ENCODE data around the gene UBE2E2. TPM values are rescaled to one million over a fixed set of nuclear protein-coding genes. Genes with fewer than 3 reads are reported as not detected.

The UBE2E2 gene
- total RNA-seq, 2 donors from 2014 or later: 1.2 to 7.6 TPM

DNA sequence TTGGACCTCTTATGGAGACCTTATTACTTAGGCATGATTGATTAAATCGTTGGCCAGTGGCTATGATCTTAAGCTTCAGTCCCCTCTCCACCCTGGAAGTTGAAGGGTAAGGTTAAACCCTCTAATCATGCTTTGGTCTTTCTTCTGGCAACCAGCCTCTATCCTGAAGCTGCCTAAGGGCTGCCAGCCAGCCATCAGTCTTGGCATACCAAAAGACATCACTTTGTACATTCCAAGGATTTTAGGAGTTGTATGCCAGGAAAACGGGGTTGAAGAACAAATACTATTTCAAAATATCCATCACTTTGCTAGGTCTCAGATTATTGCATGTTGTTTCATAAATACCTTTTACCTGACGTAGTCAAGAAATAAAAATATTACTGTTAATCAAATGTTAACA lies 28.9 kb downstream of the UBE2E2 start:
- Histone ChIP-seq H3K4me1 (no peaks in the 10 kb centered on the region), H3K27ac (no peak overlapping the region), H3K9me3 (no peaks in the 10 kb centered on the region), H3K4me3 (no peak overlapping the region), H3K9ac (ENCODE audit: low read depth in 2 of 2, low read length in 2 of 2) (no peak overlapping the region), H3K36me3 (no peaks in the 10 kb centered on the region), H3K27me3 (no peaks in the 10 kb centered on the region)
- intact Hi-C loops (cut with DNase I): no loop called here
- no peak for TF ChIP-seq CTCF (IDR thresholded peaks at IDR 0.05)
- DNase-seq: no peak

- TF ChIP-seq CTCF (IDR thresholded peaks at IDR 0.05): no peak
- Histone ChIP-seq H3K36me3 (no peaks in the 10 kb centered on the region), H3K4me1 (no peaks in the 10 kb centered on the region), H3K4me3 (no peak overlapping the region), H3K27ac (no peak overlapping the region), H3K9ac (ENCODE audit: low read depth in 2 of 2, low read length in 2 of 2) (no peak overlapping the region), H3K9me3 (no peaks in the 10 kb centered on the region), H3K27me3 (no peaks in the 10 kb centered on the region)
- DNase-seq: no peak
- intact Hi-C loops (cut with DNase I): no loop called here
Observed at GRCh38 chr3:23232854-23233253, 29.7 kb downstream of the UBE2E2 start.

- H3K27ac ChIP-seq: no peak overlapping the region
- H3K4me3 ChIP-seq: no peak overlapping the region
- no peaks in the 10 kb centered on the region for H3K36me3 ChIP-seq
- no peaks in the 10 kb centered on the region for H3K27me3 ChIP-seq
- TF ChIP-seq CTCF (IDR thresholded peaks at IDR 0.05): no peak
- H3K9me3 ChIP-seq: no peaks in the 10 kb centered on the region
- no peak overlapping the region for H3K9ac ChIP-seq (ENCODE audit: low read depth in 2 of 2, low read length in 2 of 2)
- no peak for DNase-seq
- intact Hi-C loops (cut with DNase I): no loop called here
- H3K4me1 ChIP-seq: no peaks in the 10 kb centered on the region
Observed at GRCh38 chr3:23235264-23235663, 32.1 kb downstream of the UBE2E2 start.

- no peak for DNase-seq
- no peak for TF ChIP-seq CTCF (IDR thresholded peaks at IDR 0.05)
- H3K4me3 ChIP-seq: no peak overlapping the region
- H3K4me1 ChIP-seq: no peaks in the 10 kb centered on the region
- no peaks in the 10 kb centered on the region for H3K9me3 ChIP-seq
- intact Hi-C loops (cut with DNase I): no loop called here
- no peak overlapping the region for H3K9ac ChIP-seq (ENCODE audit: low read depth in 2 of 2, low read length in 2 of 2)
- H3K36me3 ChIP-seq: no peaks in the 10 kb centered on the region
- H3K27me3 ChIP-seq: no peaks in the 10 kb centered on the region
- no peak overlapping the region for H3K27ac ChIP-seq
Observed at GRCh38 chr3:23236890-23237289, 33.8 kb downstream of the UBE2E2 start.

DNA sequence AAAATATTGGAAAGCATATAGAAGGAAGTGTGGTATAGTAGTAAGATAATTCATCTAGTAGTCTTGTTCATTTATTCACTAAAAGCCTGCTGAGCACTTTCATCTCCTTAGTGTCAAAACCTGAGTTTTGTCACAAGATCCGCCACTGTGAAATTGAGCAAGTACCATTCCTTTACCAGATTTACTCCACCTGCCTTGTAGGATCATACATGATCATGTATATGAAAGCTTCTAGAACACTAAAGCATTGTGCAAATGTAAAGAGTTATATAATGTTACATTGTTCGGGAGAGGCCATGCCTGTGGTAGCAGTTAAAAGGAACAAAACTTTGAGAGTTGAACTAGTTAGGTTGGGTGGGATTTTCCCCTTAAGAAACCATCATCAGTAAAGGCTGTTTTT lies 35.0 kb downstream of the UBE2E2 start:
- no peak for DNase-seq
- Histone ChIP-seq H3K27me3 (no peaks in the 10 kb centered on the region), H3K9me3 (no peaks in the 10 kb centered on the region), H3K36me3 (no peaks in the 10 kb centered on the region), H3K4me3 (no peak overlapping the region), H3K4me1 (no peaks in the 10 kb centered on the region), H3K27ac (no peak overlapping the region), H3K9ac (ENCODE audit: low read depth in 2 of 2, low read length in 2 of 2) (no peak overlapping the region)
- intact Hi-C loops (cut with DNase I): no loop called here
- TF ChIP-seq CTCF (IDR thresholded peaks at IDR 0.05): no peak

DNA sequence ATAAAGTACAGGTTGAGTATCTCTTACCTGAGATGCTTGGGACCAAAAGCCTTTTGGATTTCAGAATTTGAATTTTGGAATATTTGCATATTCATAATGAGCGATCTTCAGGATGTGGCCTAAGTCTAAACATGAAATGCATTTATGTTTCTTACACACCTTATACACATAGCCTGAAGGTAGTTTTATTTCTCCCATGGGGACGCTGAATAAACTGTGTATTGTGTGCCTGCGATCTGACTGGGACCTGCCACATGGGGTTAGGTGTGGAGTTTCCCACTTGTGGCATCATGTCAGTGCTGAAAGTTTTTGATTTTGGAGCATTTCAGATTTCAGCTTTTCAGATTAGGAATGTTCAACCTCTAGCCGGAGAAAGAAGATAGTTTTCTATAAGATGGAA lies 35.5 kb downstream of the UBE2E2 start:
- DNase-seq: no peak
- no peaks in the 10 kb centered on the region for H3K36me3 ChIP-seq
- H3K4me1 ChIP-seq: no peaks in the 10 kb centered on the region
- no peak overlapping the region for H3K9ac ChIP-seq (ENCODE audit: low read depth in 2 of 2, low read length in 2 of 2)
- TF ChIP-seq CTCF (IDR thresholded peaks at IDR 0.05): no peak
- no peak overlapping the region for H3K27ac ChIP-seq
- no peaks in the 10 kb centered on the region for H3K27me3 ChIP-seq
- H3K4me3 ChIP-seq: no peak overlapping the region
- intact Hi-C loops (cut with DNase I): no loop called here
- no peaks in the 10 kb centered on the region for H3K9me3 ChIP-seq
